Epithelial cell of esophagus (primary cell): ENCODE data around the gene DNAAF8.

Source experiments
- DNase-seq: peaks from one replicate; pipeline ENCODE4 v3.0.0; 2010; ENCODE audit warnings: low read depth
- H3K4me3 ChIP-seq: 2 replicates; pipeline ENCODE4 v1.5.1; 2011; ENCODE audit warnings: mild to moderate bottlenecking, low read length, control low read depth
- CTCF ChIP-seq: IDR thresholded peaks from 2 replicates; pipeline ENCODE4 v1.5.1; 2011; ENCODE audit warnings: low read depth, mild to moderate bottlenecking, low read length, control low read depth, inconsistent platforms; ENCODE audit not compliant: insufficient read depth; ENCODE audit errors: missing control alignments

Gene DNAAF8

GRCh38 chr16:4775005-4775404 is 40.7 kb downstream of the DNAAF8 start:
- TF ChIP-seq CTCF, result no peak
- no peak overlapping the region for H3K4me3 ChIP-seq
- no peak for DNase-seq

GRCh38 chr16:4776141-4776705 is 41.9 kb downstream of the DNAAF8 start:
- TF ChIP-seq CTCF, result no peak
- no peak overlapping the region for H3K4me3 ChIP-seq
- DNase-seq, result no peak

- no peak overlapping the region for H3K4me3 ChIP-seq
- TF ChIP-seq CTCF, result no peak
- DNase-seq, result no peak
Measured at GRCh38 chr16:4777339-4778049, 43.2 kb downstream of the DNAAF8 start.

GRCh38 chr16:4778050-4778392 is 43.7 kb downstream of the DNAAF8 start:
- no peak overlapping the region for H3K4me3 ChIP-seq
- DNase-seq, result no peak
- no peak for TF ChIP-seq CTCF

GRCh38 chr16:4780235-4780634 is 45.9 kb downstream of the DNAAF8 start:
- no peak for TF ChIP-seq CTCF
- peak; percentile 31 for DNase-seq

GRCh38 chr16:4783251-4783950 is 49.1 kb downstream of the DNAAF8 start:
- no peak for TF ChIP-seq CTCF
- H3K4me3 ChIP-seq, result no peak overlapping the region
- DNase-seq, result no peak

More at GRCh38 chr16:4780235-4780634, 45.9 kb downstream of the DNAAF8 start:
- H3K4me3 ChIP-seq, result no peak overlapping the region
